GM18909 (cell line): ENCODE results near the gene CC2D2A.
"Not testable (repeated sequence)": the region's sequence is repeated elsewhere in the genome, so short reads cannot be mapped to it uniquely, and the experiment has no call there.

Experiments used
- ATAC-seq: cut with Tn5 transposase; IDR thresholded peaks from one replicate; pipeline ENCODE4 v1.9.1; 2021; ENCODE audit warnings: mild to moderate bottlenecking; ENCODE audit not compliant: unreplicated experiment, poor library complexity

Gene CC2D2A

DNA sequence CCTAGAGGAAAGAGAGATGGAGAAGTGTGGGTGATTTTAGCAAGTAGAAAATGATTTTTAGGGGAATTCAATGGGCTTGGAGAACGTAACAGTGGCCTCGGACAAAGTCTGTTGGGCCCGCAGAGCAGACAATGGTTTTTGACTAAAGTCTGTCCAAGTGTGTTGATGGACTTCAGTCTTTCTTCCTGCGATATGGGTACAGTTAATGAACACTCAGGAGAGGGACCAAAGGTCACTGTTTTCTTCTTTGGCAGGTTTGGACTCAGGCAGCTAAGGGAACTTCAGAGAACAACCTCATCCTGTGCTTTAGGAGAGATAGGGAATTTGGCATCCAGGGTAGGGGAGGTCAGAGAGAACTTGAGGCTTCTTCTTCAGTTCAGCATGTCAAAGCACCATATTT lies 38.0 kb downstream of the CC2D2A start:
- no peak for ATAC-seq

DNA sequence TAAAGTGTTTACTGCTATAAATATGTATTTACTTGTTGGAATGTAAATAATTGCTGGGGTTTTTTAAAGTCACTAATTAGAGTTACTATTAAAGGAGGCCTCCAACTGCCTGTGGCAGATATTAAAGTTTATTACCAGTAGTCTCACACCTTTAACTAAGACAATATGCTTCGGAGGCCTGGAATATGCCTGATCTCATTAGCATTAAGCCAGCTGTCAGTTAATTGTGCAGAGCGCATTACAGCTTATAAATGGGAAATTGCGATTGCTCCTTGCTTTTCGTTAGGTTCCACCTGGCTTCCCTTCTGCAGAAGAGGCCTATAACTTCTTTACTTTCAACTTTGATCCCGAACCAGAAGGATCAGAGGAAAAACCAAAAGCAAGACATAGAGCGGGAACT lies 41.3 kb downstream of the CC2D2A start:
- no peak for ATAC-seq

DNA sequence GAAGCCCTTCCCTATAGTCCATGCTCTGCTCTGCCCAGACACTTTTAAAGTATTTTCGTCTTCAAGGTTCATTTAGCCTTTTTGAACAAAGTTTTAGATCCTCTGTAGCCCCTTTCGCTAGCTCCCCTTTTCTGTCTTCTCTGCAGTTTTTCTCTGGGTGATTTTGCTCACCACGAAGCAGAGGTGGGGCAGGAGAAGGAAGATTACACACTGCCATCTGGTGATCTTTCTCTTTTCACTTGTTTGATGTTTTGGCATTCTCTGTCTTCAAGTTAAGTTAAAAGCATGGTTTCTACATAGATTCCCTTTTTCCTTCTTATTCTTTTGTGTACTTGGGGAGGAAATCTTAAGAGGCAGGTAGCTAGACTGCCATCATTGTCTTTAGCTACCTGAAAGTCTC lies 43.9 kb downstream of the CC2D2A start:
- no peak for ATAC-seq

DNA sequence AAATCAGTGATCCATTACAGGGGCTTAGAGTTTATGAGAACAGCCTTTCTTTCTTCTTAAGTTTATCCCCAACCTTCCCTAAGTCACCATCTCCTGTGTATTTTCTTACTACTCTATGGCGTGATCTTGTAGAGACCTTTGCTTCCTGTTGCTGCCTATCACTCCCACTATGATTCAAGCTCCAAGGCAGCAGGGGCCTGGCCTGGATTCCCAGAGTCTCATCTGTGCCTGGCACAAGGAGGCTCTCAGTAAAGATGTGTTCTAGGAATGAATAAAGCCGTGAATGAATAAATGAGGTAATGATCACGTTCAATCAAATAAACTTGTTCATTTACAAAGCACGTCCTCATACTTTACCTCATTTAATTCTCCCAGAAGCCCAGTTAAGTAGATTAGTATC lies 45.4 kb downstream of the CC2D2A start:
- no peak for ATAC-seq

DNA sequence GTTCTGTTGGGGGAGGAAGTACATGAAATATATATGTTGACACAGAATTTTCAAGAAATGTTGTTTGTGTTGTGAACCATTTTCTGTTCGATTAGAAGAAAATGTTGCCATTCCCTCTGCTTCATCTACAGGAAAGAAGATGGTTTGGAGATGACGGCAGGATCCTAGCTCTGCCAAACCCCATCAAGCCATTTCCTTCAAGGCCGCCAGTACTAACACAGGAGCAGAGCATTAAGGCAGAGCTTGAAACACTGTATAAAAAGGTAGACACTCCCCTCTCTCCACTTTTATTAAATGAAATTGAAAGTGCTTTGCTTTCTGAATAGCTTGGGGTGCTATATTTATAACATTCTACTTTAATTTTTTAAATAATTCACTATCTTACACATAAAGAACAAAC lies 46.8 kb downstream of the CC2D2A start:
- no peak for ATAC-seq

DNA sequence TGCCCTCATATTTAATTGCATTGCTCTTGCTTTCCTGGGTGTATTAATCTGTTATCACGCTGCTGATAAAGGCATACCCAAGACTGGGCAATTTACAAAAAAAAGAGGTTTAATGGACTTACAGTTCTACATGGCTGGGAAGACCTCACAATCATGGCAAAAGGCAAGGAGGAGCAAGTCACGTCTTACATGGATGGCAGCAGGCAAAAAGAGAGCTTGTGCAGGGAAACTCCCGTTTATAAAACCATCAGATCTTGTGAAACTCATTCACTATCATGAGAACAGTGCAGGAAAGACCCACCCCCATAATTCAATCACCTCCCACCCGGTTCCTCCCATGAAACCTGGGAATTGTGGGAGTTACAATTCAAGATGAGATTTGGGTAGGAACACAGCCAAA lies 48.0 kb downstream of the CC2D2A start:
- not testable (repeated sequence) for ATAC-seq

DNA sequence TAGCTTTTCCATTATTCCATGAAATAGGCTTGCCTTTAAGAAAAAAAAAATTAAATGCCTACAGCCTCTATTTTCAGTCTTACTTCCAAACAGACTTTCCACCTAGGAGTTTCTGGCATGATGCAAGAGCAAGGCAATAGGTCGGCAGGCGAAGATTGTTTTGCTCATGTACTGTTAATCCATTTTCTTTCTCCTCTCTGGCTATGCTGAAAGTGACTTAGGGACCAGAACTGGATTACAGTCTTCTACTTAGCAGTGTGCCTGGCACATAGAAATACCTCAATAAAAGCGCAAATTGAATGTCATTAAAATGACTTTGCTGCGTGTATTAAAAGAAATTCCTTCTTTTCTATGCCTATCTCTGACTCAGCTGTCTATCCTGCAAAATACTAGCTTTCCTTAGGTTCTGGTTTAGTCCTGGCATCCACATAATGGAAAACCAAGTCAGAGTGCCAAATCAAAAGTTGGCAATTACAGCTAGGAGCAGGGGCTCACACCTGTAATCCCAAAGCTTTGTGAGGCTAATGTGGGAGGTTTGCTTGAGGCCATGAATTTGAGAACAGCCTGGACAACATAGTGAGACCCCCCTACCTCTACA lies 51.9 kb downstream of the CC2D2A start:
- ATAC-seq = no peak

DNA sequence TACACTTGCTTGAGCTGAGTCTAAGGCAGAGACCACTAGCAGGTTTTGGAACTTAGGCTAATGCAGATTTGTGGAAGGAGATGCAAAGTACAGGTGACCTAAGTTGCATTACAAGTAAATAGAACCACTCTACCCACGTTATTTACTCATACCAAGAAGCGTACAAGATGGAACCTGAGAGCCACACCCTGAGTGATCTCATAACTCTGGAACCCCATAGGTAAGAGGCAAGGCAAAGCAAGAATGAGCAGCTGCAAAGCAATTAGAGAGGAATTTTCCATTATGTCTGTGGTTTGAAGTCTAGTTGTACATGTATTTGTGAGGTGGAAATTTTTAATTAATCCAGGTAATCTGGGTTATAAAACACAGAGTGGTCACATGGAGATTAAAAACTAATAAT lies 55.4 kb downstream of the CC2D2A start:
- no peak for ATAC-seq

DNA sequence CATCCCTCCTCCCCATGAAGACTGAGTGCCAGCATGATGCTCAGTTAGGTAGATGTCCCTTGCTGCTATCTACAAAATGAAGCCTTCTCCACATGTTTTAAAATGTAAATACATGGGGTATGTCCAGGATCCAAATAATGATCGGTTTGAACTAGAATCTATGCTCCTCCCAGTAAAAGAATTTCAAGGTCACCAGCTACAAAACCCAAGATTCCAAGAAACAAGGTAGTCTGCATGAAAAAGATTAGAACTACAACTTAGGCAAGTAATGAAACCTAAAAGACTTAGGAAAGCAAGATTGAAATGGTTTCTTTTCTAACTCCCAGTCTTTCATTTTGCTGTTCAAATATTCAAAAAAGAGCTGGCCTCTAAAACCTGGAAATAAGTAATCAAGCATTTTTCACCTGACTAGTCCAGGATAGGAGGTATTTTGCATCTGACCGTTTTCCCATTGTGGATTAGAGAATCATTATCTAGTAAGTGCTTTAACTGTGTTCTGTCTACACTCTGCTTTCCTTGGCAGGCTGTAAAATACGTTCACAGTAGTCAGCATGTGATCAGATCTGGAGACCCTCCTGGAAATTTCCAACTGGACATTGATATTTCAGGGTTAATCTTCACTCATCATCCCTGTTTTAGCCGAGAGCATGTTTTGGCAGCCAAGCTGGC lies 57.4 kb downstream of the CC2D2A start:
- no peak for ATAC-seq

DNA sequence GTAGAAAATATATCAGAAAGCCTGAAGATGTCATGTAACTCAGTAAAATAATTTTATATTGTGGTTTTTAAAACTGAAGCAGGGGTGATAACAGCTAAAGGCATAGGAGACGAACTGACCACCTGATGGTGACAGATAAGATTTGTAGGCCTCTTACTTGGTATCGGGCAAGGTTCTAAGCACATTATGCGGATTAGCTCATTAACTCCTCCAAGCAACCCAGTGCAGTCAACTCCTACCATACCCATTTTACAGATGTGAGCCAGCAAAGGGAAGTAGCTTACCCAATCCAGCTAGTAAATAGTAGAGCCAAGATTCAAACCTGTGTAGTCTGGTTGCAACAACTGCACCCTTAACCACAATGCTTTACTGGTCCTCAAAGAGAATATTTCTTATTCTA lies 62.1 kb downstream of the CC2D2A start:
- no peak for ATAC-seq

DNA sequence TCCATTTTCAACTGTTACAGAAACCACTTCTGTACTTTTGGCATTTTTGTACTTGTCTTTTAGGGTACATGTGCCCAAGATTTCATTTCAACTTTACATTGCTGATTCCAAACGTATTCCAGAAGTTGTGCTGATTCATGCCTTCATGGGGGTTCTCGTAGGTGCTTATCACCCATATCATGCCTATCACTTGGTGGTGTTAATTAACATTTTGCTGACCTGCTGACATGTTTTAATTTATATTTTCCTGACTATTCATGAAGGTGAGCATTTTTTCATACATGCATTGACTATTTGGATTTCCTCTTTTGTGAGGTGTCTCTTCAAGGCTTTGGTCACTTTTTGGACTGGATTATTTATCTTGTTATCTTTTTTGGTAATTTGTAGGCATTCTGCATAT lies 64.1 kb downstream of the CC2D2A start:
- ATAC-seq = no peak

DNA sequence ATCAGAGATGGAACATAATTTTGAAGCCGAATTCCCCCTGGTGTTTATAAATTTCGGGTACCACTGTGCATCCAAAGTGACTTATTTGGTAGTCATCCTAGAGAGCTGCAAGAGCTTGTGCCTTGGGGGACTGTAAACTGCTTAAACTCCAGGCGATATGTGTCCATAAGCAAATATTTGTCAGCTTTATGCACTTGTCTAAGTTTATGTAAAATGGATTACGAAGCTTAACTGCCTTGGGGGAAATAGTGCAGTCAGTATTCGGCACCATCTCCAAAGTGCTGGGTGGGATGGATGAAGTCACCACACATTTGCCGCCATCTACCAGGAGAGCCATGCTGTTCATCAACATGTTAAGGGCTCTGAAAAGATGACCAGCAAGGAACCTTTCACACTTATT lies 65.9 kb downstream of the CC2D2A start:
- no peak for ATAC-seq

DNA sequence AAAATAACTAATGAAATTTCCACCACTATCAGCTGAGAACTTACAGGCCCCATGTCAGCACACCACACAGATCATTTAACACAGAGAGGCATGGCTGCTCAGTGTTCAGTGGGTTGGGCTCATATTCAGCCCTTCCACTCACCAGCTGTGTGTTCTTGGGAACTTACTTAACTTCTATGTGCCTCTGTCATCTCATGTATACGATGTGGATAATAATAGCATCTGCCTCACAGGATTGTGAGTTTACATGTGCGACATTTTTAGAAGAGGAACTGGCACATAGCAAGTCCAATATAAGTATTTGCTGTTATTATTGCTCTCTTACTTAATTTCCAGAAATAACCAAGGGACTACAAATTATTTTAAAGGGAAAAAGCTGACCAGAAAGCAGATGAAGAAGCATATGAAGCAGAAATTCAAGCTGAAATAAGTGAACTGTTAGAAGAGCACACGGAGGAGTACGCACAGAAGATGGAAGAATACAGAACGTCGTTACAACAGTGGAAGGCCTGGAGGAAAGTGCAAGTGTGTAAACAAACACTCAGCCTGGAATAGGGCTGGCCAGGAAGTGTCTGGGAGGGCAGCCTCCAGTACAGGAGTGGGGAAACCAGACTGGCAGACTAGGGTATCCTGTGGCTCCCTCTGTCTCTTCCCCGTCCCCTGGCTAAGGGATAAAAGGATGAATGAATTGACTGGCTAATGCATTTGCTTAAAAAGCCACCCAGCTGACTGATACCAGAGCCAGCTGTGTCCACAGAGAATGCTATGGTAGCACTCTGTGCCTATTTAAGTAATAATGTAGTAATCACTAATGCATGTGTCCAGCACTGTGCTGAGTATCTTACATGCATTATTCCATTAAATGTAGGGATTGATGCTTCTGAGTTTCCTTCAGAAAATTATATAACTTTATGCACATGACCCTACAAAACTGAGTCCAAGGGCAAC lies 67.1 kb downstream of the CC2D2A start:
- ATAC-seq = no peak

DNA sequence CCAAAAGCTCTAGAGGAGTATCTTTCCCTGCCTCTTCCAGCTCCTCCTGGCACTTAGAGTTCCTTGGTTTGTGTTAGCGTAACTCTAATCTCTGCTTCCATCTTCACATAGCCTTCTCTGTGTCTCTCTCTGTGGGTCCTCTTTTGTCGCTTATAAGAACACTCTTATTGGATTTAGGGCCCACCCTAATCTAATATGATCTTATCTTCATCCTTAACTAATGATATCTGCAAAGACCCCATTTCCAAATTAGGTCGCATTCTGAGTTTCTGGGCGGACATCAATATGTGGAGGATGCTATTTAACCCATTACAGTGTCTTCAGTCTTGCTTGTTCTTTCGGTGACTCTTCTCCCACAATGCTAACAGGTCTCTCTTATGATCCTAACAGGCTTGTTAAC lies 72.3 kb downstream of the CC2D2A start:
- no peak for ATAC-seq

DNA sequence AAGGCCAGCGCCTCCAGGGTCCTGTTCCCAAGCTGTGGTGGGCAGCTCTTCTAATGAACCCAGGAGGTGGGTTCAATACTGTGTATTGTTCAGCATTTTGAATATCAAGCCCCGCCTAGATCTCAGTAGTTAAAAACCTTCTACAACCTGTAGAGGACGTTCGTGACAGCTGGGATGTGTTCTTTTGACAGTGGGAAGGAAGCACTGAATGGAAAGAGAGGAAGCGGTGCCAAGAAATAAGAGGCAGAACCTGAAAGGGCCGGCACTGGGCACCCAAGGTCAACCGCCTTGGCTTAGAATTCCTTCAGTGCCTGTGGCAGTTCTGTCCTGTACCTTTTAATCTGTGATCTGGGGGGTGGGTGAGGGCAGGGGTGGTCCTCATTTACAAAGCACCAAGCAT lies 73.1 kb downstream of the CC2D2A start:
- no peak for ATAC-seq

DNA sequence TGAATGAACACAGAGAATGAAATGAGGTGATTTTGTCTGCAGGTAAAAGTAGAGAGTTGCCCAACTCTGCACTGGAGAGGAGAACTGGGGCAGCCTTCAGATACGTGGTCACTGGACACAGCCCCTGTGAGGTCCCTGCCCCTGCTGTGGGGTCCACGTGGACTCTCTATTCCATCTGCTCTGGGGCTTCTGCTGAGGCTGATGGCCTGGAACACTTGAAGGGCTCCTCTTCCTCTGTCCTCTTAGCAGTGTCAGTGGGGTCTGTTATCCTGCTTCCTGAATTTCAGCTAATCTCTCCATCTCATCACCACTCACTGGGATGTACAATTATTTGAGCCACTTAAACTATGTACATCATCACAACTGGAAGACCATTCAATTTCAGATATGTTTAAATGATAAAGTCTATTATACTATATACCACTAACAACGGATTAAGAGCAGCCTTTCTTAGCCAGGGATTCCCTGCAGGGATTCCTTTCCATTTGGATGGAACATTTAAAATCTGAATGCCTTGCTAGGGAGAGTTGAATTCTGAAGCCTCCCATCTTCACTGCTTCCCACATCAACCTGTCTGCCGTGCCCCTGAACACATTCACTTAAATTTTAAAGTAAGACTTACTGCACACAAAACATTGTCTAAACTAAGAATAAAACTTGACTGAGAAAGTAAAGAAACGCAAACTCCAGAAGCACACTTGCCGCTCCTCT lies 74.0 kb downstream of the CC2D2A start:
- no peak for ATAC-seq

DNA sequence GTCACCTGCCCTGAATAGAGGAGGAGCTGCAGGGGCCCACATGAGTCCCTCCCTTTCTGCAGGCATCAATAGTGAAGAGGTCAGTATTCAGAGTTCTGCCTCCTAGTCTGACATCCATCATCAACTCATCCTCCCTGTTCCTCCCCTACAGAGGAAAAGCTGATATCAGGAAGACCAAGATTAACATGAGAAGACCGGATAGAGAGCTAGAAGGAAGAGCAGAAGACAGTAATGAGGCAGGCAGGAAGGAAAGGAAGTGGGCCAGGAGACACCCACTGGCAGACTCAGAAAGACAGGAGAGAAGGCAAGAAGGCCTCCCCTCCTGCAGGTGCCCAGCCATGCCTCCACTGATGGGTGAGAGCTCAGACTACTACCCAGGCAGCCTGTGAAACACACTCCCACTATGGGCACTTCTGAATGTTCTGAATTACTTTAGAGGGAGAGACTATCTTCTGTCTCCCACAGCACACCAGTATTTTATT lies 74.6 kb downstream of the CC2D2A start:
- ATAC-seq = no peak

DNA sequence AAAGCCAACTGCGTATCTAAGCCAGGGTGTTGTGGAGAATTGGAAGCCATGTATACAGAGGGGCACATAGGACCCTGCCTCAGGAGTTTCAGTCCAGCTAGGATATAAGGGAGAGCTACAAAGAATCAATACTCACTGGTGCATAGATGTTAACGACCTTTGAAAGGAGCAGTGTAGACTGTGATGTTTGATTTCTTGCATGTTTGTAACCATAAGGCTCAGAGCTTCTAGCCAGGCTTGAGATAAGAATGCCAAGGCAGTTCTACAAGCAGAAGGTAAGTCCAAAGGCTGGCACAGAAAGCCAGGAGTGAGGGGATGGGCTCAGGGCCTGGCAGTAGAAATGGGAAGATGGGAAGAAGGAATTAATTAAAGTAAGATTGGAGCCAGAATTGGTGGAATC lies 75.7 kb downstream of the CC2D2A start:
- no peak for ATAC-seq

DNA sequence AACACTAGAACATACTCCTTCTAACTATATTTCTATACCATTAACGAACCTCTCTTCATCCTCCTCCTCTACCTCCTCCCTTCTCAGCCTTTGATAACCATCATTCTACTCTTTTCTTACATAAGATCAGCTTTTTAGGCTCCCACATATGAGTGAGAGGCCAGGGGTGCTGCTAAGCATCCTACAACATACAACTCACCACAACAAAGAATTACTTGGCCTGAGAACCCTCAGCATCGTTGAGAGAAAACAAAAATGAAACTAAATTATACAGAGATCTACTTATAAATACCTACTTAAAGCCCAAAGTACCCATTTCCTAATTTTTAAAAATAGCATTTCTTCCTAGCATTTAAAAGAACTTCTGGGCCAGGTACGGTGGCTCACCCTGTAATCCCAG lies 77.7 kb downstream of the CC2D2A start:
- ATAC-seq = no peak

DNA sequence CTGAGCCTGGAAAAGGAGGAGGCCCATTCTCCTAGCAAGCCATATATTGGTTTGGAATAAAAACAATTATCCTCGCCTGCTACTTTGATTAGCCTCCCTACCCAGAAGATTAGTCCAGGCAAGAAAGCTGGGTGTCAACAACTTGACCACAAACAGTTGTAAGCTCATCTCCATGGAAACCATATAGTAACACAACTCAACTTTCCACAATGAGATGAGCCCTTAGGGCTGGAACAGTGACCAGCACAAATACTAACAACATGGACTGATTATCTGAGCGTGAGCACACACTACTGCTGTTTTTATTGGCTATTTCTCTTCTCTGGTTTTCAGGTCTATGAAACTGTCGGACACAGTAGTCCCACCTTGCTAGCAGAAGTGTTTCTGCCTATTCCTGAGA lies 80.8 kb downstream of the CC2D2A start:
- no peak for ATAC-seq
